ENCODE measurements around the gene TMEM82.

Gene TMEM82

GRCh38 chr1:15734296-15734695 lies 8.0 kb upstream of the TMEM82 start:
- DNase-seq = no peak
- Histone ChIP-seq H3K36me3 (peaks cover 51% of the 10 kb centered on the region), H3K9me3 (ENCODE audit: severe bottlenecking) (no peaks in the 10 kb centered on the region), H3K27ac (no peak overlapping the region), H3K4me3 (ENCODE audit: low read depth, low read length) (no peak overlapping the region), H3K27me3 (ENCODE audit: insufficient read depth, low read depth, severe bottlenecking) (no peaks in the 10 kb centered on the region)
- no peak for TF ChIP-seq CTCF (IDR thresholded peaks at IDR 0.05; ENCODE audit: low read depth, low read length)

GRCh38 chr1:15734901-15735300 lies 7.4 kb upstream of the TMEM82 start:
- Histone ChIP-seq H3K36me3 (peaks cover 47% of the 10 kb centered on the region), H3K4me3 (ENCODE audit: low read depth, low read length) (no peak overlapping the region), H3K9me3 (ENCODE audit: severe bottlenecking) (no peaks in the 10 kb centered on the region), H3K27ac (no peak overlapping the region), H3K27me3 (ENCODE audit: insufficient read depth, low read depth, severe bottlenecking) (no peaks in the 10 kb centered on the region)
- no peak for TF ChIP-seq CTCF (IDR thresholded peaks at IDR 0.05; ENCODE audit: low read depth, low read length)
- no peak for DNase-seq

- Histone ChIP-seq H3K27me3 (ENCODE audit: insufficient read depth, low read depth, severe bottlenecking) (no peaks in the 10 kb centered on the region), H3K36me3 (peaks cover 42% of the 10 kb centered on the region), H3K4me3 (ENCODE audit: low read depth, low read length) (no peak overlapping the region), H3K9me3 (ENCODE audit: severe bottlenecking) (no peaks in the 10 kb centered on the region), H3K27ac (peak overlapping the region; percentile 72)
- TF ChIP-seq CTCF (IDR thresholded peaks at IDR 0.05; ENCODE audit: low read depth, low read length) = no peak
- DNase-seq = no peak
Observed at GRCh38 chr1:15735304-15736037, 6.8 kb upstream of the TMEM82 start.

- peak; percentile 11; the same call in 1 of the 2 replicates for TF ChIP-seq CTCF (IDR thresholded peaks at IDR 0.05; ENCODE audit: low read depth, low read length)
- Histone ChIP-seq H3K4me3 (ENCODE audit: low read depth, low read length) (no peak within 1 kb of the TSS), H3K27me3 (ENCODE audit: insufficient read depth, low read depth, severe bottlenecking) (no peaks in the 10 kb centered on the region), H3K27ac (peak within 1 kb of the TSS; percentile 72), H3K36me3 (peaks cover 36% of the 10 kb centered on the region), H3K9me3 (ENCODE audit: severe bottlenecking) (no peaks in the 10 kb centered on the region)
- DNase-seq = no peak
Observed at GRCh38 chr1:15736038-15736891, 6.0 kb upstream of the TMEM82 start, which contains the start of gene SLC25A34. SLC25A34 (plus strand) TSS chr1:15736258; CDS start chr1:15736486, 228 bp downstream.

- peak overlapping the region; percentile 72 for H3K27ac ChIP-seq
- no peaks in the 10 kb centered on the region for H3K27me3 ChIP-seq (ENCODE audit: insufficient read depth, low read depth, severe bottlenecking)
- H3K36me3 ChIP-seq = peaks cover 32% of the 10 kb centered on the region
- no peak overlapping the region for H3K4me3 ChIP-seq (ENCODE audit: low read depth, low read length)
- TF ChIP-seq CTCF (IDR thresholded peaks at IDR 0.05; ENCODE audit: low read depth, low read length) = no peak
- H3K9me3 ChIP-seq (ENCODE audit: severe bottlenecking) = no peaks in the 10 kb centered on the region
- no peak for DNase-seq
Observed at GRCh38 chr1:15736892-15737261, 5.4 kb upstream of the TMEM82 start.
